Endodermal cell (in vitro differentiated cells): ENCODE data around the gene CELA1. TPM values are rescaled to one million over a fixed set of nuclear protein-coding genes. Genes with fewer than 3 reads are reported as not detected.

ENCODE experiments used
- DNase-seq: peaks from one replicate; pipeline ENCODE4 v3.0.0-alpha.2; 2017
- H3K27ac ChIP-seq: 2 replicates; pipeline ENCODE4 v1.5.1; 2013; ENCODE audit warnings: mild to moderate bottlenecking, low read depth, low read length, moderate library complexity
- H3K27me3 ChIP-seq: 2 replicates; pipeline ENCODE4 v1.6.1; 2013; ENCODE audit warnings: mild to moderate bottlenecking, low read length, moderate library complexity; ENCODE audit not compliant: insufficient read depth, control insufficient read depth, poor library complexity, severe bottlenecking
- H3K36me3 ChIP-seq: 2 replicates; pipeline ENCODE4 v1.7.0; 2013; ENCODE audit warnings: mild to moderate bottlenecking, low read length, moderate library complexity; ENCODE audit not compliant: control insufficient read depth, insufficient read depth
- H3K4me1 ChIP-seq: one replicate; pipeline ENCODE4 v1.7.0; 2013; ENCODE audit warnings: low read length; ENCODE audit not compliant: control insufficient read depth, insufficient read depth
- H3K4me3 ChIP-seq: 2 replicates; pipeline ENCODE4 v1.5.1; 2013; ENCODE audit warnings: mild to moderate bottlenecking, low read length, moderate library complexity
- H3K9ac ChIP-seq: 2 replicates; pipeline ENCODE4 v1.6.1; 2013; ENCODE audit warnings: mild to moderate bottlenecking, low read length, moderate library complexity; ENCODE audit not compliant: poor library complexity, severe bottlenecking; ENCODE audit errors: extremely low read depth
- H3K9me3 ChIP-seq: 2 replicates; pipeline ENCODE4 v1.6.1; 2013; ENCODE audit warnings: mild to moderate bottlenecking, low read length, moderate library complexity; ENCODE audit not compliant: control insufficient read depth
- H3K27ac Mint-ChIP-seq: 2 replicates; pipeline ENCODE4 v1.8.0; 2020; ENCODE audit warnings: mixed read lengths
- H3K27me3 Mint-ChIP-seq: 2 replicates; pipeline ENCODE4 v1.8.0; 2021; ENCODE audit warnings: mild to moderate bottlenecking, mixed read lengths; ENCODE audit not compliant: insufficient read depth
- H3K36me3 Mint-ChIP-seq: 2 replicates; pipeline ENCODE4 v1.8.0; 2020; ENCODE audit warnings: low read depth, mixed read lengths
- H3K4me1 Mint-ChIP-seq: 2 replicates; pipeline ENCODE4 v1.8.0; 2020; ENCODE audit warnings: mixed read lengths
- H3K4me3 Mint-ChIP-seq: 2 replicates; pipeline ENCODE4 v1.8.0; 2020; ENCODE audit warnings: mild to moderate bottlenecking, moderate library complexity, mixed read lengths
- H3K9me3 Mint-ChIP-seq: 2 replicates; pipeline ENCODE4 v1.8.0; 2020; ENCODE audit warnings: mild to moderate bottlenecking, mixed read lengths
- WGBS, 2 experiments: methylation state at CpG; one replicate each; pipeline versions ENCODE4 v1.1.5 to v1.1.7; 2013; ENCODE audit warnings: missing lambda C conversion rate in 2 of 2, mixed read lengths in 1 of 2; ENCODE audit not compliant: insufficient coverage in 1 of 2, insufficient read length in 1 of 2; 5-methylcytosine and 5-hydroxymethylcytosine counted together
- total RNA-seq, 2 donors: library from RNA; stranded (reverse); fragmentation: NEBNext Ultra II Directional in 1 of 2; extraction: Animal tissue kit (Norgen Biotek cat#: 25700) in 1 of 2; gene quantifications; 2 replicates in 1 of 2; 3 replicates in 1 of 2; pipeline ENCODE4 v1.2.1, GENCODE V29; 2021
- TF ChIP-seq, protein P1 (sequence below): fragments of 200-600 bp; sonication (generic); conservative IDR thresholded peaks from 2 replicates; pipeline ENCODE4 v1.5.0; 2021; ENCODE audit warnings: antibody characterized with exemption, mild to moderate bottlenecking

The CELA1 gene
- total RNA-seq, 2 donors from 2014 or later, result not detected

DNA sequence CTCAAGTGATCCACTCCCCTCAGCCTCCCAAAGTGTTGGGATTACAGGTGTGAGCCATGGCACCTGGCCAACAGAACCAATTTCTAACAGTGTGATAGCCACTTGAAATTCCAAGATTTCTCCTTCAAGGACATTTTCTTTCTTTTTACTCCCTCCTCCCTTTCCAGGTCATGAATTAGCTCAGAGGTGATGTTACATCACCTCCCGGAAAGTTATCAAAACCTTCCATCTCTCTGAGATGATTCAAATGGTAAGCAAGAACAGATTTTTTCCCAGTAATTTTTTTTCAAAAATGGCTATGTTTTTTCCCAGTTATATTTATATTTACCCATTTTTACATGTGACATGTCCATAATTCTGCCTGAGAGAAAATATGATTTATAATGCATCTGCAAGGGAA lies 60.6 kb downstream of the CELA1 start:
- H3K4me1 ChIP-seq, result no peaks in the 10 kb centered on the region
- H3K9me3 ChIP-seq, result no peaks in the 10 kb centered on the region
- Mint-ChIP-seq H3K27ac (no peak overlapping the region), H3K4me1 (peaks cover 2% of the 10 kb centered on the region), H3K36me3 (no peaks in the 10 kb centered on the region), H3K4me3 (no peak overlapping the region), H3K27me3 (no peaks in the 10 kb centered on the region), H3K9me3 (no peaks in the 10 kb centered on the region)
- no peak overlapping the region for H3K9ac ChIP-seq
- 95 to 100% methylated on average over 1 of the region's 1 CpG for WGBS, 2 experiments
- TF ChIP-seq, protein P1, sequence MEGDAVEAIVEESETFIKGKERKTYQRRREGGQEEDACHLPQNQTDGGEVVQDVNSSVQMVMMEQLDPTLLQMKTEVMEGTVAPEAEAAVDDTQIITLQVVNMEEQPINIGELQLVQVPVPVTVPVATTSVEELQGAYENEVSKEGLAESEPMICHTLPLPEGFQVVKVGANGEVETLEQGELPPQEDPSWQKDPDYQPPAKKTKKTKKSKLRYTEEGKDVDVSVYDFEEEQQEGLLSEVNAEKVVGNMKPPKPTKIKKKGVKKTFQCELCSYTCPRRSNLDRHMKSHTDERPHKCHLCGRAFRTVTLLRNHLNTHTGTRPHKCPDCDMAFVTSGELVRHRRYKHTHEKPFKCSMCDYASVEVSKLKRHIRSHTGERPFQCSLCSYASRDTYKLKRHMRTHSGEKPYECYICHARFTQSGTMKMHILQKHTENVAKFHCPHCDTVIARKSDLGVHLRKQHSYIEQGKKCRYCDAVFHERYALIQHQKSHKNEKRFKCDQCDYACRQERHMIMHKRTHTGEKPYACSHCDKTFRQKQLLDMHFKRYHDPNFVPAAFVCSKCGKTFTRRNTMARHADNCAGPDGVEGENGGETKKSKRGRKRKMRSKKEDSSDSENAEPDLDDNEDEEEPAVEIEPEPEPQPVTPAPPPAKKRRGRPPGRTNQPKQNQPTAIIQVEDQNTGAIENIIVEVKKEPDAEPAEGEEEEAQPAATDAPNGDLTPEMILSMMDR, result no peak
- no peak overlapping the region for H3K27ac ChIP-seq
- no peaks in the 10 kb centered on the region for H3K36me3 ChIP-seq
- no peak for DNase-seq
- no peak overlapping the region for H3K4me3 ChIP-seq
- H3K27me3 ChIP-seq, result no peaks in the 10 kb centered on the region

DNA sequence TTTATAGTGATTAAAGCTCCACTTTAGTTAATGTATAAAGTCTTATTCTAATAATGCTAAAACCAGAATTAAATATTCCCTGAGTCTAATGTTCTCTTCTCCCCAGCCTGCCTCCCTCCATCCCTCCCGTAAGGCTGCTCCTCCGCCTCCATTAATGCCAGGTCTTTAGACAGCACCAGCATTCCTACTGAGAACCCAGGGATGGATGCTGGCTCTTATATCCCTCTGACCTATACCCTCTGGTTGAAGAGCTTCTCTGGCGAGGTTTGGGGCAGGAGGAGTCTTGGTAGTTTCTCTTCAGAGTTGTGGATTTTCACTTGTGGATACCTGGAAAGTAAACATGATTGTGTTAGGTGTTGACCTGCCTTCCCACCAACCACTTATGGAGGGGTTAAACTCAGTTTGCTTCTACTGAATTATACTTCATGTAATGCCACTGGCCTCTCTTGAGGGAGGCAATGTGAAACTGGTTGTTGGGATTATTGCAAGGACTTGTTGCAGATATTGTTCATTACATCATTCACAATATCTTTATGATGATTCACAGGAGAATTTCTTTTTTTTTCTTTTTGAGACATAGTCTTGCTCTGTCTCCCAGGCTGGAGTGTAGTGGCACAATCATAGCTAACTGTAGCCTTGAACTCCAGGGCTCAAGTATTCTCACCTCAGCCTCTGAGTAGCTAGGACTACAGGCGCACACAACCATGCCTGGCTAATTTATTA lies 65.1 kb downstream of the CELA1 start:
- TF ChIP-seq, protein P1, result no peak
- no peak overlapping the region for H3K27ac Mint-ChIP-seq
- H3K27me3 Mint-ChIP-seq, result no peaks in the 10 kb centered on the region
- H3K4me1 Mint-ChIP-seq, result no peaks in the 10 kb centered on the region
- DNase-seq, result no peak
- no peak overlapping the region for H3K27ac ChIP-seq
- H3K36me3 ChIP-seq, result no peaks in the 10 kb centered on the region
- no peaks in the 10 kb centered on the region for H3K27me3 ChIP-seq
- 83 to 86% methylated on average over 1 to 4 of the region's 4 CpGs for WGBS, 2 experiments
- H3K9me3 ChIP-seq, result no peaks in the 10 kb centered on the region
- no peaks in the 10 kb centered on the region for H3K9me3 Mint-ChIP-seq
- no peak overlapping the region for H3K4me3 ChIP-seq
- no peak overlapping the region for H3K4me3 Mint-ChIP-seq
- no peaks in the 10 kb centered on the region for H3K4me1 ChIP-seq
- no peaks in the 10 kb centered on the region for H3K36me3 Mint-ChIP-seq
- no peak overlapping the region for H3K9ac ChIP-seq

Other genes starting within 250 kb of the CELA1 start
- gene TFCP2, start 173.5 kb downstream of the CELA1 start, total RNA-seq, result 10 to 100 TPM; 44.1 to 47.2 TPM
- 10 to 100 TPM; 11.4 to 16.4 TPM for gene POU6F1, start 128.6 kb downstream of the CELA1 start, total RNA-seq
- 10 to 100 TPM; 31.5 to 42.7 TPM for gene DAZAP2, start 107.9 kb downstream of the CELA1 start, total RNA-seq
- 10 to 100 TPM; 43.5 to 61.2 TPM for gene SMAGP, start 76.3 kb downstream of the CELA1 start, total RNA-seq
- gene BIN2, start 22.5 kb downstream of the CELA1 start, total RNA-seq, result not detected
- gene GALNT6, start 44.7 kb upstream of the CELA1 start, total RNA-seq, result 10 to 100 TPM; 13.9 to 19.1 TPM
- 10 to 100 TPM; 25.8 to 26.4 TPM for gene SLC4A8, start 78.2 kb upstream of the CELA1 start, total RNA-seq
- 1 to 10 TPM; 9.5 to 9.7 TPM for gene SCN8A, start 244.6 kb upstream of the CELA1 start, total RNA-seq